Cardiac fibroblast (primary cell): ENCODE data around the gene ODC1.

Source experiments
- DNase-seq, 2 donors: peaks; one replicate each; pipeline versions ENCODE4 v3.0.0 to v3.0.0-alpha.2; 2010; ENCODE audit warnings: low read depth in 2 of 2
- H3K4me3 ChIP-seq, 2 donors: replicated peaks in 1 of 2; 1 replicate in 1 of 2; 2 replicates in 1 of 2; pipeline ENCODE4 v1.5.1; 2011; ENCODE audit warnings: low read depth in 2 of 2, low read length in 2 of 2, mild to moderate bottlenecking in 2 of 2, moderate library complexity in 1 of 2
- TF ChIP-seq, protein P1 (sequence below): IDR thresholded peaks from one replicate; pipeline ENCODE4 v1.5.1; 2011; ENCODE audit warnings: low read depth, mild to moderate bottlenecking, low read length, inconsistent platforms

ODC1 gene

DNA sequence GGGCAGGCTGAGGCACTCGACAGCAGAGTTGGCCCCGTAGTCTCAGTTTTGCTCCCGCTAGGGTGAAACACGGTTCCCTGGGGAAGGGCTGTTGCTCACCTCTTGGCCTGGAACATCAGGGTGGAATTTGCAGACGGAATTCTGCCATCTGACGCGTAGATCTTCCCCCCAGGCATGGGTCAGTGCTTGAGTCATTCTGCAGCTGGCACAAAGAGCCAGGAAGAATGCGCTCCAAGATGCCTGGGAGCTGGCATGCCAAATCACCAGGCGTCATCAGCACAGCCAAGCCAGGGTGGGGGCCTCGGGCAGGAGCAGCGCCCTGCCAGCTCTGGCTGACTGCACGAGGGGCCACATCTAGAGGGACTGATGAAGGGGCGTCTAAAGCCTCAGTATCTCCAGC, 42.7 kb downstream of the ODC1 start:
- TF ChIP-seq, protein P1, sequence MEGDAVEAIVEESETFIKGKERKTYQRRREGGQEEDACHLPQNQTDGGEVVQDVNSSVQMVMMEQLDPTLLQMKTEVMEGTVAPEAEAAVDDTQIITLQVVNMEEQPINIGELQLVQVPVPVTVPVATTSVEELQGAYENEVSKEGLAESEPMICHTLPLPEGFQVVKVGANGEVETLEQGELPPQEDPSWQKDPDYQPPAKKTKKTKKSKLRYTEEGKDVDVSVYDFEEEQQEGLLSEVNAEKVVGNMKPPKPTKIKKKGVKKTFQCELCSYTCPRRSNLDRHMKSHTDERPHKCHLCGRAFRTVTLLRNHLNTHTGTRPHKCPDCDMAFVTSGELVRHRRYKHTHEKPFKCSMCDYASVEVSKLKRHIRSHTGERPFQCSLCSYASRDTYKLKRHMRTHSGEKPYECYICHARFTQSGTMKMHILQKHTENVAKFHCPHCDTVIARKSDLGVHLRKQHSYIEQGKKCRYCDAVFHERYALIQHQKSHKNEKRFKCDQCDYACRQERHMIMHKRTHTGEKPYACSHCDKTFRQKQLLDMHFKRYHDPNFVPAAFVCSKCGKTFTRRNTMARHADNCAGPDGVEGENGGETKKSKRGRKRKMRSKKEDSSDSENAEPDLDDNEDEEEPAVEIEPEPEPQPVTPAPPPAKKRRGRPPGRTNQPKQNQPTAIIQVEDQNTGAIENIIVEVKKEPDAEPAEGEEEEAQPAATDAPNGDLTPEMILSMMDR: no peak
- H3K4me3 ChIP-seq: no peak overlapping the region
- peak; percentile 91 to 95 for DNase-seq

DNA sequence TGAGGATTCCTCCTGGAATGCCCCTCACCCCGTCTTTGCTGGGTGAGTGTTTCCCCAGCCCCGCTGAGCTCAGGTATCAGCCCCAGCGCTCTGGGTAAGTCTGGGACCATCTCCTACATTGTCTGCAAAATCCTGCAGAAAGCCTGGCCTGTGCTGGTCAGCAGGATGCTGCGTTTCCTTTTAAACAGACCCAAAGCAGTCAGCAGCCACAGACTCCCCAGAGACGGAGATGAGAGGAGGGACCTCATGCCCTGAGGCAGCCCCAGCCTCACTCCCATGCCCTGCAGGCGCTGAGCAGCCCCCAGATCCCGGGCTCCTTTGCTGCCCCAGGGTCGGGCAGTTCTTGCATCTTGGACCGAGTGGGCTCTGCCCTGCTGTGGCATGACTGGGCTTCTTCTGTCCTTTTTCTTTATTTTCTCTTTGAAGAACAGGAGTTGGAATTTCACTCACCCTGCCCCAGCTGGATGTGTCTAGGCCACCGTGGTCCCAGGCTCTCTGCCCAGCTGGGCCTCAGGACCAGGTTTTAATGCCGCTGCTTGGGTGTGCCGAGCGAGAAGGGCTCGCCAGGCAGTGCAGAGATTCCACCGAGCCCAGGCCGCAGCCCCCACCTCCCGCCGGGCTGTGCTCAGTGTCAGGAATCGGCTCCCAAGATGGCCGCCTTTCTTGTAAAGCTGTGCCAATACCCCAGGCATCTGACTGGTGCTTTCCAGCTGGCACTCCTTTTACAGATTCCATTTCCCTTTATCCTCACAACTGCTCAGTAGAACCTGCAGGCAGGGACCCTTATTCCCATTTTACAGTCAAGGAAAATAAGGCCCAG, 43.6 kb downstream of the ODC1 start:
- H3K4me3 ChIP-seq: no peak overlapping the region
- TF ChIP-seq, protein P1: no peak

DNA sequence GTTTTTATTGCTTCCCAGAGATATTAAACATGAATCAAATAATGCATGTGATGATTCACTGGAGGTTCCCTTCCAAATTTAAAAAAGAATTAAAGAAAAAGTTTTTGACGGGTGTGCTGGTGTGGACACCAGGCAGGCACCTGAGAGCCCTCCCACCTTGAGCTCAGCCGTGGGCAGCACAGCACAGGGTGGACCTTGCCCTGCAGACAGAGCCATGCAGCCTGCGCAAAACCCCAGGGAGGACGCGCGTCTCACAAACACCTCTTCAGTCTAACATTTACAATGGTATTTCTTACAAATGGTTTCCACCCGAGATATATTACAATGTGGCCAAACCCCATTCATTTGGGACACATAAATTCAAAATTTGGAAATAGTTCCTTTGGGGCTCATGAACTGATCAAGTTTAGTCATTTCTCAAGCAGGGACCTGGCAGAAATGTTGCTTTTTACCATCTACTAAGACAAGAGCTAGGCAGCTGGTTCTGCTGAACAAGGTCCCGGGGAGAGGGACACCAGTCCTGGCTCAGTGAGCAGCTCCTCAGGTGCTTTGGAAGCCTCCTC, 45.4 kb downstream of the ODC1 start:
- no peak for DNase-seq
- TF ChIP-seq, protein P1: no peak
- no peak overlapping the region for H3K4me3 ChIP-seq

More for the DNA sequence above, 43.6 kb downstream of the ODC1 start:
- peak in 1 of 2 donors; percentile 29 for DNase-seq

DNA sequence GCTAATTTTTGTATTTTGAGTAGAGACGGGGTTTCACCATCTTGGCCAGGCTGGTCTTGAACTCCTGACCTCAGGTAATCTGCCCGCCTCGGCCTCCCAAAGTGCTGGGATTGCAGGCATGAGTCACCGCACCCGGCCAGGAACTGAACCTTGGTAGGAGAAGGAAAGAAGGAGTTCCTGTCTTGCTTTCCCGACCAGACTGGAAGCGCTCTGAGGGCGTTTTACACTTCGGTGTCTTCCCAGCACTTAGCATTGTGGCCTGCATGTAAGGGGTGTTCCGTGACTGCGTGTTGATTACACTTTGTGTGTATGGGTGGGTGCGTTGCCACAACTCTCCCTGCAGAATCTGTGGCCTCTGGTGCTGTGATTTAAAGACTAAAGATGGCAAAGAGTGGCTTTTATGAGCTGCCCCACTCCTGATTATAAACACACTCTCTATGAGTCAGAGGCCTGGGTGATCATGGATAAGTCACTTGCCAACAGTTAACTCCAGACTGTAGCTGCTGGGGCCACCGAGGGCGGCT, 46.0 kb downstream of the ODC1 start:
- no peak overlapping the region for H3K4me3 ChIP-seq
- DNase-seq: no peak
- TF ChIP-seq, protein P1: no peak

DNA sequence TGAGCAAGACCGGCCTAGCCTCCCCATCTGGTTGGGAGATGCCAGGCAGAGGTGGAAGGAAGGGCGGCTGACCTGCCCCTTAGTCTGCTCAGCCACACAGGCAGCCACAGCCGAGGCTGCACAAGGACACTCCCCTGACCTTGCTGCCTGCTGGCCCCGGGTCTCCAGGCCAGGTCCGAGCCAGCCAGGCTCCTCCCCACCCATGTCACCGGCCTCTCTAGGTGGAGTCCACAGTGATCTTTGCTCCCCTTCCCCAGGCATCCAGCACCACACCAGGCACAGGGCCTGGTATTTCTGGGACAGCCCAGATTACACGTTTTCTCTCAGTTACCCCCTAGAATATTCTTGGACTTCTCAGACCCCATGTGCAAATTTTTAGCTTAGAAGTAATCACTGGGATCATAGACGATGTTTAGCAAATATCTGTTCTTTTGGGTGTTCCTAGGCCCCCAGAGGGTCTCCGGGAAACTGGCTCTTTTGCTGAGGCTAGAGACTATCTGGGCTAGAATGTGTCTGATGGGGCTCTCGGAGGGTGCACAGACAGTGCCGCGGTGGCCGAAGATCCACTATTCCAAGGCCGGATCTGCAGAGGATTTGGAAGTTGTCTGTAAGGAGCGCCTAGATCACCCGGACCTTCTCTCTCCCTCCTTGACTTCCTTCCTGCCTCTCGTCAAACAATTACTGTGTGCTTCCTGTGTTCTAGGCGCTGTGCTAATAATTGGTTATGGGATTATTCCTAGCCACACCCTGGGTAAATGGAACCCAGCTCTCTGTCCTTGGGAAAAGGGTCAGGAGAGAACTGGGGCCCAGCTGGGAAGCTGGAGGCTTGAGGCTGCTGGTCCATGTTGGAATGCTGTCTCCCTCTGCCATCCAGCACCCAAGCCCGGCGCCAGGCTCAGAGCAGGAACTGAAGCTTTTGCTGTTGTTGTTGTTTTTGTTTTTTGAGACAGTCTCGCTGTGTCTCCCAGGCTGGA, 46.9 kb downstream of the ODC1 start:
- no peak for DNase-seq
- no peak overlapping the region for H3K4me3 ChIP-seq
- TF ChIP-seq, protein P1: no peak

DNA sequence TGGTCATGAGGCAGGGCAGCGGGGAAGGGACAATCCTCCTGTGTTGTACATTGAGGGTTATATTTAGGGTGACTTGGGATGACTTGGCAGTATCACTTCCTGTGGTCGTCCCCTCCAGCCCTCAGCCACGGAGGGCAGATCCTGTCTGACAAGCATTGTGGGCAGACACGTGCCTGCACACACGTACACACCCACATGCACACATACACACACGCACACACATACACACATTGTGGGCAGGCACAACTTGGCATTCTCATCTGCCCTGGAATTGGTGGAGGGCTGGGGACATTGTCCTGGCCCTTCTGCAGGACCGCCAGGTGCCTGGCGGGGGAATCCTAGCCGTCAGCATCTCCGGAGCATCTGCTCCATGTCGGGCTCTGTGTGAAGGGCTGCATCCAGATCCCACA, 47.6 kb downstream of the ODC1 start:
- TF ChIP-seq, protein P1: no peak
- no peak for DNase-seq
- H3K4me3 ChIP-seq: no peak overlapping the region
